Tibial nerve (tissue), 4 donors: ENCODE results near the gene MECP2.

Experiments
- CTCF ChIP-seq, 5 experiments: fragments of 200-600 bp in 3 of 5; fragments of 450-650 bp in 2 of 5; sonication (generic) in 3 of 5; IDR thresholded peaks; one replicate each; pipeline ENCODE4 v1.5.1; 2016 to 2019; ENCODE audit warnings: antibody characterized with exemption in 5 of 5, mild to moderate bottlenecking in 3 of 5, moderate library complexity in 2 of 5
- EP300 ChIP-seq, 2 donors: sonication (generic); formaldehyde crosslinking; IDR thresholded peaks; one replicate each; pipeline ENCODE4 v1.6.1; 2017; ENCODE audit warnings: antibody characterized with exemption in 2 of 2, mild to moderate bottlenecking in 1 of 2

DNA sequence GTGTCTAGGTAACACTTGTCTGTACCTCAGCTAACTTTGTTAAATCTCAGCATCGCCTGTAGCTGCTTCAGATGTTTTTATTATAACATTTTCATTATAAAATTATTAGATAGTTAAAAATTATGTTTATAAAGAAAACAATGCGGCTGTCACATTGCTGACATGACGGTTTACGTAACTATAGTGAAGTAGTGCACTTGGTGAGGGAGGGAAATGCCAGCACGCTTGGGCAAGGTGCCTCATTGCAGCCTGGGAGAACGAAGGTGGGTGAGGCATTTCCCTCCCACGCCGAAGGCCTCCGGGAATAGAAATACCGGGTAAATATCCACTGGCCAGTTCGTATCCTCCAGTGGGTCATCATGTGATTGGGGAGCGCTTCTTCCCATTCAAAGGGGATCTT, 109.0 kb downstream of the MECP2 start:
- TF ChIP-seq CTCF (IDR thresholded peaks at IDR 0.05) (no peak), EP300 (IDR thresholded peaks at IDR 0.05) (no peak)
